ENCODE data around the gene YBEY. TPM values are rescaled to one million over a fixed set of nuclear protein-coding genes. Genes with fewer than 3 reads are reported as not detected.

Gene YBEY
- polyA plus RNA-seq, 1 of the 3 experiments (the other 2 are of a cell fraction) = 47.5 TPM

GRCh38 chr21:46269466-46269865 is 16.7 kb upstream of the YBEY start:
- Histone ChIP-seq H3K27ac (ENCODE audit: low read depth in 2 of 2, low read length in 1 of 2) (no peak overlapping the region), H3K4me1 (ENCODE audit: control insufficient read depth in 1 of 2, insufficient read depth in 2 of 2, low read depth in 1 of 2, low read length in 1 of 2) (no peaks in the 10 kb centered on the region), H3K9me3 (no peaks in the 10 kb centered on the region), H3F3A (replicated peaks; ENCODE audit: insufficient read depth) (no peaks in the 10 kb centered on the region), H4K20me1 (ENCODE audit: insufficient read depth) (0 out of 2 replicates have a peak, but pooled peaks cover 2% of the 10 kb centered on the region), H3K4me2 (no peak overlapping the region), H3K79me2 (ENCODE audit: insufficient read depth) (no peaks in the 10 kb centered on the region; the same call in 1 of the 2 replicates), H3K4me3 (ENCODE audit: low read depth in 2 of 2, low read length in 1 of 2) (no peak overlapping the region), H3K36me3 (replicated peaks in 1 of 2; ENCODE audit: control insufficient read depth in 1 of 2, insufficient read depth in 2 of 2, low read length in 1 of 2) (peaks cover 49 to 79% of the 10 kb centered on the region in 2 experiments), H3K9ac (no peak overlapping the region), H3K9me2 (no peaks in the 10 kb centered on the region), H3K27me3 (ENCODE audit: insufficient read depth) (no peaks in the 10 kb centered on the region), H2AFZ (ENCODE audit: low read depth) (no peak overlapping the region)
- TF ChIP-seq MAX (IDR thresholded peaks at IDR 0.05; ENCODE audit: low read depth) = no peak
- no peak for TF ChIP-seq TCF12 (IDR thresholded peaks at IDR 0.05)
- TF ChIP-seq TEAD4 (IDR thresholded peaks at IDR 0.05; ENCODE audit: borderline replicate concordance, insufficient read depth) = no peak
- no peak for TF ChIP-seq SMC3 (IDR thresholded peaks at IDR 0.05; ENCODE audit: low read depth, low read length)
- no peak for TF ChIP-seq NFIC (IDR thresholded peaks at IDR 0.05; ENCODE audit: borderline replicate concordance)
- no peak for TF ChIP-seq EP300 (IDR thresholded peaks at IDR 0.05; ENCODE audit: borderline replicate concordance in 1 of 2, low read depth in 1 of 2, low read length in 1 of 2)
- no peak for TF ChIP-seq POLR2AphosphoS5 (IDR thresholded peaks at IDR 0.05; ENCODE audit: low read depth, low read length)
- no peak for TF ChIP-seq RXRA (IDR thresholded peaks at IDR 0.05; ENCODE audit: borderline replicate concordance, low read depth)
- no peak for TF ChIP-seq GABPA (IDR thresholded peaks at IDR 0.05; ENCODE audit: low read depth)
- ChIA-PET POLR2A (no interaction called here), CTCF (no interaction called here)
- 100% methylated on average over 10 of the region's 10 CpGs for WGBS (ENCODE audit: low lambda C conversion rate)
- no peak for DNase-seq

DNA sequence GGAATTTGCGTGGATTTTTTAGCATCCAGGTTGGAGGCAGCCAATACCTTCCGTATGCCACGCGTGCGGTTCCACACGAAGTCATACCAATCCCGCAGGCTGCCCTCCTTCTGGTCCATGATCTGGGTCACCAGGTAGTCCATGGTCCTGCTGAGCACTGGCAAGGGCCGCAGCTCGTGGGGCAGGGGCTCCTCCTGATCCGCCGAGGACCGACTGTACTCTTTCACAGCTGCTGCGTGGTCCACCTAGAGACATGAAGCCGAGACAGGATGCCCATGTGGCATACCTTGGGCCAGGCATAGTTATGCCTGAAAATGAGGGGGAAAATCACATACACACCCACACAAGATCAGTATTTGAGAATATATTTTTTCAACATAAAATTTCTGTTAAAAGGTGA is 12.8 kb upstream of the YBEY start:
- H2AFZ ChIP-seq (ENCODE audit: low read depth) = no peak overlapping the region
- no peak overlapping the region for H3K27ac ChIP-seq (ENCODE audit: low read depth in 2 of 2, low read length in 1 of 2)
- H3K4me1 ChIP-seq (ENCODE audit: control insufficient read depth in 1 of 2, insufficient read depth in 2 of 2, low read depth in 1 of 2, low read length in 1 of 2) = no peaks in the 10 kb centered on the region
- no peaks in the 10 kb centered on the region for H3F3A ChIP-seq (replicated peaks; ENCODE audit: insufficient read depth)
- DNase-seq = no peak
- 0 out of 2 replicates have a peak, but pooled peaks cover 6% of the 10 kb centered on the region for H4K20me1 ChIP-seq (ENCODE audit: insufficient read depth)
- H3K4me2 ChIP-seq = no peak overlapping the region
- peaks cover 6% of the 10 kb centered on the region for H3K79me2 ChIP-seq (ENCODE audit: insufficient read depth)
- no peak overlapping the region for H3K4me3 ChIP-seq (ENCODE audit: low read depth in 2 of 2, low read length in 1 of 2)
- H3K9me3 ChIP-seq = no peaks in the 10 kb centered on the region
- 97% methylated on average over 14 of the region's 14 CpGs for WGBS (ENCODE audit: low lambda C conversion rate)
- peaks cover 70 to 76% of the 10 kb centered on the region in 2 experiments for H3K36me3 ChIP-seq (replicated peaks in 1 of 2; ENCODE audit: control insufficient read depth in 1 of 2, insufficient read depth in 2 of 2, low read length in 1 of 2)
- H3K9me2 ChIP-seq = no peaks in the 10 kb centered on the region
- no peaks in the 10 kb centered on the region for H3K27me3 ChIP-seq (ENCODE audit: insufficient read depth)
- POLR2A ChIA-PET = no interaction called here
- no peak overlapping the region for H3K9ac ChIP-seq
- CTCF ChIA-PET = no interaction called here
- TF ChIP-seq REST (IDR thresholded peaks at IDR 0.05; ENCODE audit: low read depth, low read length) = no peak
- no peak for TF ChIP-seq RCOR1 (IDR thresholded peaks at IDR 0.05; ENCODE audit: low read length)
- TF ChIP-seq RFX5 (IDR thresholded peaks at IDR 0.05; ENCODE audit: low read length) = no peak
- TF ChIP-seq FOXM1 (IDR thresholded peaks at IDR 0.05; ENCODE audit: low read depth) = no peak
